NCI-H2029 (cell line): ENCODE results near the gene HDAC4.

Experiments
- DNase-seq: peaks from one replicate; lab custom pipeline; 2025; lab: John Stamatoyannopoulos, UW

The HDAC4 gene

DNA sequence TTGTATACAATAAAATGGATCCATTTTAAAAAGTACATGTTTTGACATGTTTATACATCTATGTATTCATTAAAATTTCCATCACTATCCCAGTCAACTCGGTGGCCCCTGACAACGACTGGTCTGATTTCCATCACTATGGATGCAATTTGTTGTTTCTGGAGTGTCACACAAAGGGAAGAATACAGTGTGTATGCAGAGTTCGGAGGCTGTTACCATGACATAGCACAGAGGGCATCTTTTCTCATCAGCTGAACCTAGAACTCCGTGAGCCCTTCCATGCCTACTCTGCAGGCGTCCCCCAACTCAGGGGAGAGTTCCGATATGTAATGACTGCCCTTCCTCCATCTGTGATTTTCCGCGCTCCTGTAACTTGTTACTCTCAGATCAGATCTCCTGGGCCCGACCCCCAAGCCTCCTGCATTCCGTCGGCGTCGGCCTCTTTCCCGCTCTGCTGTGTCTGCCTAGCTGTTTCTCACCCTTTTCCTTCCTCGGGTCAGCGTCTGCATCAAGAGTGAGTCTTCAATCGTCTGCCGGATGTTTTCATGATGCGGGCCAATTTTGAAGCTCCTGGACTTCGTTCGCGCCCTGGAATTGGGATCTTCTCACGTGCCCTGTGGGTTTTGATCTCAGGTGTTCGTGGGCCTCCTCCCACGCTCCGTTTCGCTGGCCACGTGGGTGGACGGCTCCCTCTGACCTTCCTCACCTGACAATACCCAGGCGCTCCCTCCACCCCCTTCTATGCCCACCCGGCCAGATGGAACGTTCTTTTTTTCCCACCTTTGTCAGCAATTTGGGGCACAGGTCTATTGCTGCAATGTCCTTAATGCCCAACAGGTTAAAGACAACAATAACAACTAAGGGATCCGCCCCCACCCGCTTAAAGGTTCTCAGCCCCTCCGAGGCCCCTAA, 391.9 kb downstream of the HDAC4 start:
- no peak for DNase-seq

DNA sequence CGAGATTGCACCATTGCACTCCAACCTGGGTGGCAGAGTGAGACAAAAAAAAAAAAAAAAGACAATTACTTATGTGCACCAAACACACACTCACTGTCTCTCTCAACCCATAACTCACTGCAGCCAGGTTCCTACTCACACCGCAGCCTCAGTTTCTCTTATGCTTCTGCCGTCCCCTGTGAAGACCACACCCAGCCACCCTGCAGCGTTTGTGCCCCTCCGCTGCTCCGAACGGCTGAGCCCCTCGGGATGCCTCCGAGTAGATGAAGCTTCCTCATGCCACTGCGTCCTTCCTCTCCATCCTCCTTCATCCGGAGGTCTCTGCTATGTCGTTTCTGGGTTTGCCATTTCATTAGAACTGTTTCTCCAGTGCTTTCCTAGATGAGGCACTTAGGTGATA, 392.8 kb downstream of the HDAC4 start:
- no peak for DNase-seq

DNA sequence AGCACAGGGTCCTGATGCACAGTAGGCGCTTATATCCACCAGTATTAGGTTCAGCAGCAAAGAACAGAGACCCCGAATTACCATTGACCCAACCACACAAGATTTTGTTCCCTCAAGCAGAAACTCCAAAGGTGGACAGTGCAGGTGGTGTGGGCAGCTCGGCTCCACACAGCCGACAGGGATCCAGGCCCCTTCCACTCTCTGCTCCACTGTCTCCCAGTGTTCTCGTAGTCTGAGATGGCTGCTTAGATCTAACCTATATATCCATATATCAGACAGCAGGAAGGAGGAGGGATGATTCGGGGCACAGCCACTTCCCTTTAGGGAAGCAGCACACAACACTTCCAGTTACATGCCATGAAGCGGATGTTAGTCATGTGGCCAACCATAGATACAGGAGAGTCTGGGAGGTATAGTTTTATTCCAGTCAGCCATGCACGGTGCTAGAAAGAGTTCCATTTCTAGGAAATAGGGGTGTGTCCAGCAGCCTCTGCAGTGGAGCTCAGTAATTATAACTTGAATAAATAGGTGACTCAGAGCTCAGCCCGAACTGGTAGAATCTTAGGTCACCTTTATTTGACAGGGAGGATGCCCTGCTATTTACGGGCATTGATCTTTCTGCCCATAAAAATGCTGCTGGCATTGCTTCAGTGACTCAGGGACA, 394.1 kb downstream of the HDAC4 start:
- no peak for DNase-seq

DNA sequence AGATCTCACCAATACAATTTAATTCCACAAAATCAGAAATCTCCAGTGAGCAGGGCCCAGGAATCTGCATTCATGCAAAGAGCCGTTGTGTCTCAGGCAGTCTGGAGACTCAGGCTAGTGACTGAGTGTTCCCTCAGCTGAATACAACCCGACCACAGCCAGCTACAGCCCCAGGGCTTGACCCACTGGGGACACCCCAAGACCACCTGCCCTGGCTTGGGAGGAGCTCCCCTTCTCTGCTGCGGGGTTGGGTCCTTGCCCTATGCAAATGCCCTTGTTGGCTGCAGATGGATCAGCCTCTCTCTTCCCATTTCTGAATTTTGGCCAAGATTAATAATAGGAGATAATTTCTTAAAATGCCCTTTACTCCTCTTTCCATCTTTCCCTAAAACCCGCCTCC, 395.2 kb downstream of the HDAC4 start:
- no peak for DNase-seq

DNA sequence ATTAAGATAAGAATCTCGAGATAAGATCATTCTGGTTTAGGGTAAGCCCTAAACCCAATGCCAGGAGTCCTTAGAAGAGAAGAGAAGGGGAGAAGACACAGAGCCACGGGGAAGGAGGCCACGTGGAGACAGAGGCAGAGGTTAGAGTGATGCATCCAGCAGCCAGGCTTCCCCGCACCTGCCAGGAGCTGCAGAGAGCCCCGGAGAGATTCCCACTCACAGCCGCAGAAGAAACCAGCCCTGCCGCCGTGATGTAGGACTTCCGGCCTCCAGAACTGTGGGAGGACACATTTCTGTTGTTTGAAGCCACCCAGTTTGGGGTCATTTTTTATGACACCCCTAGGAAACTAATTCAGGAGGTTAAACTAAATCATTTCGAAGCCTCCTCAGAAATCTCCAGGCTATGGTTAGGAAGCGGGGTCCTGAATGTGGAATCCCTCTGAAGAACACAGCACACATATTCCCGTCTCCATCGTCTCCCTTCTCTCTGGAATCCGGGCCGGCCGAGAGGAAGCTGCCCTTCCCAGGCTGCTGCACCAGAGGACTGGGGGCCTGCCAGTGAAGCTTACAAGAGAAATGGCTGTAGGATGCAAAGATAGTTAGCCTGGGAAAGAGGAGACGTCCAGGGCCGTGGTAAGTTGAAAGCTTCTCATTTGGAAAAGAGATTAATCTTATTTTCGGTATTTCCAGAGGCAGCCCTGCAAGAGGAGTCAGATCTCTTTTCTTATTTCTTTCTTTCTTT, 396.4 kb downstream of the HDAC4 start:
- no peak for DNase-seq

DNA sequence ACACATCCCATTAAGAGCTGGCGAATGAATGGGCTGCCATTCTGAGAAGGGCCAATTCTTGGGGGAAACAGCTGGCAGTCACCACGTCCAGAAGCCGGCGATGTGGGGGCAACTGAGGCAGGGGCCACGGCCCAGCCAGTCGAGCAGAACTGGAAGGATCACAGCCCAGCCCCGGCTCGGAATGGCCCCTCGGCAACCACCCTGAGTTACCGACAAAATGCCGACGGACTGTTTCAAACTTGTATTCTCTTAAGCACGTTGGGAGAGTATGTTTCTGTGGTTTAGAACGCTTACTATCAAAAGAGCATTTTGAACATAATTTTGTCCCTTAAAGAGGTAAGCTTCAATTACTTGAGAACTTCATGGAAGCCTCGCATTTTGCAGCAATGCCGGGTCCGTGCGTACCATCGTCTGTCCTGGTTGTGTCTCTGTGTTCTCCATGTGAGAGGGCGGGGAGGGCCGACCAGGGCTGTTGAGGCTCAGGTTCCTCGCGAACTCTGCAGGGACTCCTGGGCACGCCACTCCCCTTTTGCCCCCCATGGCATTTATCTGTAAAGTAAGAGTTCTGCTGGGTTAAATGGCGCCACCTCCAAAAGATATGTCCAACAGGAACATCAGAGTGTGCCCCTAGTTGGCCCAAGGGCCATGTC, 397.1 kb downstream of the HDAC4 start:
- no peak for DNase-seq

DNA sequence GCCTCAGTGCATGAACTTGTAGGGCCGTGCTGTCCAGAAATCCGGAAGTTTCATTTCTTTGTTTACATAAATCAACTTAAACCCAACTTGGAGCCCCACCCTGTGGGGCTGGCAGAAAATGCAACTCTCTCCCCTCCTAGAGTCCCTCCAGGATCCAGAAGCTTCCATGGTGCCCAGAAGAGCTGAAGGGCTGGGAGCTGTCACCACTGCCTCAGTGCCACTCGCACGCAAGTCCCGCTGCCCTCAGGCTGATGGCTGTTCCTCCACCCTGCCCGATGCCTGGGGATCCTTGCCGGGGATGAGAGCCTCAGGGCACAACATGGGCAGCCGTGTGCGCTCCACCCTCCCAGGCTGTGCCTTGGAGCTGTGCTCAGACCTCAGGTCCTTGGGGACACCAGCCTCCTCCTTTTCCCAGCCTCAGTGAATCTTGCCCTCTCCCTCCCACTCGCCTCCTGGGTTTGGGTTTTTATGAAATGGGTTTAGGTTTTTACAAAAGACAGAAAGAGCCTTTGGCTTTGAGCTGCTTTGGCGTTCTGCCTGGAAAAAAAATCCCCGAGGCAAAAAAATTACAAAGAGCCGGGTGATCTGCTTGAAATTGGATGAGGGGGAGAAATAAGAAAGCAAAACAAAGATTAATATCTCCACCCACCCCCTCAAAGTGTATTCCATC, 397.7 kb downstream of the HDAC4 start:
- no peak for DNase-seq

DNA sequence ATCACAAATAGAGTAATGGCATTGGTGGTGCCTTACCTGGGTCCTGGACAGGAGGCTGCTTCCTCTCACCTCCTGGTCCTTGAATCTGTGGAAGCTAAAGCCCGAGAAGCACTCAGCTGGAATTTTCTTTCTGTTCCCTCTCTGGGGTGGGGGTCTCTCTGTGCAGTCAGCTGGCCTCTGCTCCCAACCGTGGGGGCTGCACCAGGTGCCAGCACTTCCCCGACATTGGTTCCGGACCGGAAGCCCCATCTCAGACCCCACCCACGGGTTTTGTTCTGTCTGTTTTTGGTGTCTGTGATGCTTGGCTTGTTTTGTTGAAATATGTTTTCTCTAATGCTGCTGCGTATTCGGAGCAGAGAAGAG, 398.2 kb downstream of the HDAC4 start:
- no peak for DNase-seq

DNA sequence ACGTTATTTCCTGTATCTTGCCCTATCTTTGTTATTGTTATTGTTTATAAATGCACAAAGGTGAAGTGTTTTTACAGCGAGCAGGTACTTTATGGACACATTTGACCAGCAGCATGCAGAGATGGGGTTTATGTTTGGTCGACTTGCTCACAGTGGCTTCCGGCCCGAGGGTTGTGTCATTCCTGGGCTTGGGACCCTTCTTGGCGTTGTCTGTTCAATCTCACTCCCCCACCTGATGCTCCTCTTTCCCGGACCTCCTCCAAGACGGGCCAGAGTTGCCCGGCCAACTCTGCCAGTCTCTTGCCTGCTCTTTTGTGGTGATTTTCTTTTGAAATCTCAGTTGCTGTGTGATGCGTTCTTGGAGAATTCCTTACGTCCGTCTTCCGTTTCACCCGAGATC, 399.0 kb downstream of the HDAC4 start:
- no peak for DNase-seq

DNA sequence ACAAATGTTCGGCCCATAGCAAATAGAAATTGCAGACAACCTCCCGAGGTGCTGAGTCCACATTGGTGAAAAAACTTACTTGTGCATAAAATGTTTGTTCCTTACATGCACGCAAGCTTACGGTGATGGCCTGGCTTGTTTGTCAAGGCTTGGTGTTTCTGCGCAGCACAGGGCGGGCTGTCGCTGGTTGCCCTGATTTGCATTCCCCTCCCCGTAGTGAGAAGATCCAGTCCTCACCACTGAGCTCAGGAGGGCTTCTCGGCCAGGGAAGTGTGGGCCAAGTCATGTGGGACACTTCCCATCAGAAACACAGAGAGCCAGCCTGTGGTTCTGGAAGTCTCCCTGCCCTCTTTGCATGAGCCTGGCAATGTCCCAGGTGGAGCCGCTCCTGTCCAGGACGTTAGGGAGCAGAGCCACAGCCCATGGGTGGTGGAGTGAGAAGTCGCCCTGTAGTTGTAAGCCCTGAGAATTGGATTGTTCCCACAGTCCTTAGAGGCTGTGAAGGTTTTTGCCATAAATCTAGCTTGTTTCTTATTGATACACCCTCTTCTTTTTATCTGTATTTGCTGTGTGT, 400.2 kb downstream of the HDAC4 start:
- no peak for DNase-seq

DNA sequence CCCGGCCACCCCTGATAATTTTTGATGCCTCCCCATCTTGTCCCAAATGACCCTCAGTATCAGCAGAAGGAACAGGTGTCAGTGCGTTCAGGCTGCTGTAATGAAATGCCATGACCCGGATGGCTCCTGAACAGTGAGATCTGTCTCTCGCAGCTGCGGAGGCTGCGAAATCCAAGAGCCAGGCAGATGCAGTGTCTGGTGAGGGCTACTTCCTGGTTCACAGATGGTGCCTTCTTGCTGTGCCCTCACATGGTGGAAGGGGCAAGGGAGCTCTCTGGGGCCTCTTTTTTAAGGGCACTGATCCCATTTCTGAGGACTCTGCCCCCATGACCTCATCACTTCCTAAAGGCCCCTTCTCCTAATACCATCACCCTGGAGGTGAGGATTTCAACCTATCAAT, 400.7 kb downstream of the HDAC4 start:
- DNase-seq: no peak

DNA sequence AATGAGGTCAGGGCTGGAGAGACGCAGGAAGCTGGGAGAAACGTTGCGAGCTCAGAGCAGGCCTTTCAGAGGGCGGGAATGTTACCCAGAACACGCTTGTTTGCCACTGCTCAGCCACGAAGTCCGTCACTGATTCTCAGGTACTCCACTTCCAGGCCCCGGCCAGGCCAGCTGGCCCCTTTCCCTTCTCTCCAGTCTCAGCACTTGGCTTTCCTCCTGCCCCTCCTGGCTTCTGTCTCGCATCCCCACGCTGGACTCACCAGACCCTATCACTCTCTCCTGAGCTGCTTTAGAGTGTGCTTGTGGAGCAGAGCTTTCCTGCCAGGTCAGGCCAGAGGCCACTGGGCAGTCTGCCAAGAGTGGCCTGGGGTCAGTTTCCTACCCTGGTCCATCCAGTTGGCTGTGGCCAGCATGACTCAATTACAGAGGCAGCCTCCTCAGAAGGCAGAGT, 401.5 kb downstream of the HDAC4 start:
- no peak for DNase-seq

DNA sequence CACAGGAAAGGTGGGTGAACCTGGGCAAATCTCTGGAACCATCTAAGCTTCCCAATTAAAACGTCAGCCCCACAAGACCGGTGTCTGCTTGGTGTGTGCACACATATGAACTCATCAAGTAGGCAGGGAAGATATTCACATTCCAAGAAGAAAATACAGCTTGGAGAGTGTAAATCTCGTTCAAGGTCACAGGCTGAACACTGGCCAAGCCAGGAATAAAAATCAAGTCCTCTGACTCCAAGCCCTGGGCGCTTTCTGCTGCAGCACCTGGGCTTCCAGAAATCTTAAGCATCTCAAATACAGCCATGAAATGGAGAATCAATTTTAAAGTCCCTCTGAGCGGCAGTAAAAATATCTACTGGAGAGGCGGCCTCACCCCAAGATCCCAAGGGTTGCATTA, 402.0 kb downstream of the HDAC4 start:
- no peak for DNase-seq
